Measurements from ENCODE around the gene PPP2R3C.
"Not testable (repeated sequence)": the region's sequence is repeated elsewhere in the genome, so short reads cannot be mapped to it uniquely, and the experiment has no call there.

Gene PPP2R3C

GRCh38 chr14:35123388-35123703 lies 1.6 kb upstream of the PPP2R3C start:
- no peak for DNase-seq

DNA sequence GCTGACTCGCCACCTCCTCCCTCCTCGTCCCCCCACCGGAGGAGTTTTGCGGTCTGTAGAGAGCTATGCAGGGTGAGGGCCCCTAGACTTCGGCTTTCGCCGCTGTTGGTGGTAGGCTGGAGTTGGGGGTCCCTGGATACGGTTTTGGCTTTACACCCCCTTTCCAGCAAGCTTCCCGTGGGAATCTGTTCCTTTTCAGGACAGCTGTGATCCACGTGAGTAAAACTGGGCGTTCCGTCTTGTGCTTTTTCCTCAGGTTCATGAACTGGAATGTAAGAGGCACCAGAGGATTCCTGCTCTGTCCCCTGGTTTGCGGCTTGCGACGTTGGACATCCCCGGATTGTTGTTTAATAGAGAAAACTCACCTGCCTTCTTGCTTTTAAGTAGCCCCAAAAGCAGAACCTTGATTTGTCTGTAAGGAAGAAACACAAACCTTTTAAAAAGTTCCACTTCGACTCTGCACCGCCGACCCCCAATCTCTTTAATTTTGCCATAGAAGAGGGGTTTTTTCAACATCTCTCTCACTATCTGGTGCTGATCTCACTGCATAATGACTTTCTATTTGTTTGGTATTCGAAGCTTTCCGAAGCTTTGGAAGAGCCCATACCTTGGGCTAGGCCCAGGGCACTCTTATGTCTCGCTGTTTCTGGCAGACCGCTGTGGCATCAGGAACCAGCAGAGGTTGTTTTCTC lies 1.1 kb upstream of the PPP2R3C start:
- DNase-seq = no peak

DNA sequence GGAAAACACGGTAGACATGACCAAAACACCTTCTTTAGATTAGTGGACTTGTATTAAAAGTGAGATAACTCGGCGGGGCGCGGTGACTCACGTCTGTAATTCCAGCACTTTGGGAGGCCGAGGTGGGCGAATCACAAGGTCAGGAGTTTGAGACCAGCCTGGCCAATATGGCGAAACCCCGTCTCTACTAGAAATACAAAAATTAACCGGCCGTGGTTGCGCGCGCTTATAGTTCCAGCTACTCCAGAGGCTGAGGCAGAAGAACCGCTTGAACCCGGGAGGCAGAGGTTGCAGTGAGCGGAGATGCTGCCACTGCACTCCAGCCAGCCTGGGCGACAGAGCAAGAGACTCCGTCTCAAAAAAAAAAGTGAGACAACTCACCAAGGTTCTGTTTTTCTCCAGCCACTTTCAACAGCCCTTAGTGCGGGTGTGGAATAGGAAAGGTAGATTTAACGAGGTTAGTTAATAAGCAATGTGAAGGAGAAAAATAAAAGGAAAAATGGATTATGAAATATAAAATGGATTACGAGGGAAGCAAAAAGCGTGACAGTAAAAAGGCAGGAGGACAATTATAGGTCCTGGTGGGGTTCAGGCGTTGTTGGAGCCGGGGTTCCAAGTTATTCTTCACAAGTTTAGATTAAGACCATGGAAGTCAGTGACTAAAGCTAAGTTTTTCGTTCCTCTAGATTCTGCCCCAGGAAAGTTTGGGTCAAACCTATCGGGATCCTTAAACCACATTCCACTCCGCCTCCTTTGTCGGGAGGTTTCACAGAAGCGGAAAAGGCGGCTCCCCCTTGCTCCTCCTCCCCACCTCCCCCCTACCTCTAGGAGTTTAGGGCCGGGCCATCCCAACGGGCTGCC lies 534 bp downstream of the PPP2R3C start:
- no peak for DNase-seq

- no peak for DNase-seq
Measured at GRCh38 chr14:35117112-35117511, 4.7 kb downstream of the PPP2R3C start.

- DNase-seq = no peak
Measured at GRCh38 chr14:35116242-35116641, 5.5 kb downstream of the PPP2R3C start.

- no peak for DNase-seq
Measured at GRCh38 chr14:35114036-35114435, 7.8 kb downstream of the PPP2R3C start.

- DNase-seq = no peak
Measured at GRCh38 chr14:35113308-35113950, 8.4 kb downstream of the PPP2R3C start.

GRCh38 chr14:35112641-35113040 lies 9.1 kb downstream of the PPP2R3C start:
- DNase-seq = no peak

- no peak for DNase-seq
Measured at GRCh38 chr14:35107866-35108265, 13.9 kb downstream of the PPP2R3C start.

- DNase-seq = not testable (repeated sequence)
Measured at GRCh38 chr14:35094645-35095044, 27.1 kb downstream of the PPP2R3C start.

GRCh38 chr14:35088514-35088913 lies 33.3 kb downstream of the PPP2R3C start:
- no peak for DNase-seq

GRCh38 chr14:35085441-35085840 lies 36.3 kb downstream of the PPP2R3C start:
- no peak for DNase-seq

DNA sequence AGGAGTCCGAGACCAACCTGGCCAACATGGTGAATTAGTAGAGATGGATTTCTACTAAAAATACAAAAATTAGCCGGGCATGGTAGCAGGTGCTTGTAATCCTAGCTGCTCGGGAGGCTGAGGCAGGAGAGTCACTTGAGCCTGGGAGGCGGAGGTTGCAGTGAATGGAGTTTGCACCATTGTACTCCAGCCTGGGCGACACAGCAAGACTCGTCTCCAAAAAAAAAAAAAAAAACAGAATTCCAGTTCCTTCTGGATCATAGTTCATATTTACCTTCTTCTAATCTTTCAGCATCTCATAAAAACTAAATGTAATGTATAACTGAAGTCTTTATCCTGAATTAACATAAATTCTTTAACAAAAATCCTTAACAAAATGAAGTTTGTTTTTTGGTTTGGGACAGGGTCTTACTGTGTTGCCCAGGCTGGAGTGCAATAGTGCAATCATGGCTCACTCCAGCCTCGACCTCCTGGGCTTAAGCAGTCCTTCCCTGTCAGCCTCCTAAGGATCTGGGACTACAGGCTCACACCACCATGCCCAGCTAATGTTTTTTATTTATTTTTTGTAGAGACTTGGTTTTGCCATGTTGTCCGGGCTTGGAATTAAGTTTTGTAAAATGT lies 38.1 kb downstream of the PPP2R3C start:
- DNase-seq = no peak

DNA sequence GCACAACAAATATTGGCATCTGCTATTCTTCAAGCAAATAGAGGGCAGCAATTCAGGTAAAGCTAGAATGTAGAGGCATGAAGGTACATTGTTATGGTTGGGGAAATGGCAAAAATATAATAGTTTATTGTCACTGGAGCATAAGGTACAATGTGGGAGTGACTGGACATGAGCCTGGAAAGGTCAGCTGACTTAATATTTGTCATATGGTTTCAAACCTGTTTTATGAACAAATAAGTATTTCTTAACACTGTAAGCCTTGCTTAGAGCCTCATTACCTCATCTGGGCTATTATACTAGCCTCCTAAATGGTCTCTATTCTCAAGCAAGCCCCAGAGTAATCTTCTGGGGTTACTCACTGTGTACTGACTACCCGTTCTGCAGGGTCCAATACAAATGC lies 42.0 kb downstream of the PPP2R3C start:
- DNase-seq = no peak

DNA sequence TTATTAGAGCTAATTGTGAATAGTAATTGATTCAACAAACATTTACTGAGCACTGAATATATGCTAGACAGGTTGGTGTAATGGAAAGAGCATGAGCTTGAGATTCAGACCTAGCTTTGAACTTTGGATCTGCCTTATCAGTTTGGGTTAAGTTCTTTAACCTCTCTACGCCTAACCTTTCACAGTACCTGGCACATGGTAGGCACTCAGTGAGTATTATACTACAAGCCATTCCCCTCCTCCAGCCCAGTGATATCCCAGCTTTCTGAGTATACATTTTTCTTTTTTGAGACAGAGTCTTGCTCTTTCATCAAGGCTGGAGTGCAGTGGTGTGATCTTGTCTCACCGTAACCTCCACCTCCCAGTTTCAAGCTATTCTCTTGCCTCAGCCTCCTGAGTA lies 43.7 kb downstream of the PPP2R3C start:
- no peak for DNase-seq

- no peak for DNase-seq
Measured at GRCh38 chr14:35073486-35073885, 48.3 kb downstream of the PPP2R3C start.

DNA sequence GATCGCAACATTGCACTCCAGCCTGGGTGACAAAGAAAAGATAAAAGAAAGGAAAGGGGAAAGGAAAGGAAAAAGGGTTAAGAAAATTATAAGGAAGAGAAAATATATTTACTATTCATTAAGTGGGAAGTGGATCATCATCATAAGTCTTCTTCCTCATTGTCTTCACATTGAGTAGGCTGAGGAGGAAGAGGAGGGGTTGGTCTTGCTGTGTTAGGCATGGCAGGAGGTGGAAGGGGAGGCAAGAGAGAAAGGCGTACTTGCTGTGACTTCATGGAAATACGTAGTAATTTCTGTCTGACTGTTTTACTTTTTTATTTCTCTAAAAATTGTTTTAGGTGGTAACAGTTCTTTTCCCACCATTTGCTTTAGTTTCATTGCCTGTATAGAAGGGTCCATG lies 49.6 kb downstream of the PPP2R3C start:
- no peak for DNase-seq

- no peak for DNase-seq
Measured at GRCh38 chr14:35068238-35069012, 53.4 kb downstream of the PPP2R3C start.

DNA sequence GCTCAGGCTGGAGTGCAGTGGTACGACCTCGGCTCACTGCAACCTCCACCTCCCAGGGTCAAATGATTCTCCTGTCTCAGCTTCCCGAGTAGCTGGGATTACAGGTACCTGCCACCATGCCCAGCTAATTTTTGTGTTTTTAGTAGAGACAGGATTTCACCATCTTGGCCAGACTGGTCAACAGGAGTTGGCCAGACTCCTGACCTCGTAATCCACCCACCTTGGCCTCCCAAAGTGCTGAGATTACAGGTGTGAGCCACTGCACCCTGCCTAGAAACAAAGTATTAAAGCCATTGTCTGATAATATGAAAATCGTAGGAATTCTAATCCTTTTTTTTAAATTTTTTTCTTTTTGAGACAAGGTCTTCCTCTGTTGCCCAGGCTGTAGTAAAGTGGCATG lies 56.1 kb downstream of the PPP2R3C start:
- DNase-seq = not testable (repeated sequence)

- not testable (repeated sequence) for DNase-seq
Measured at GRCh38 chr14:35061113-35061791, 60.5 kb downstream of the PPP2R3C start.

GRCh38 chr14:35052637-35053036 lies 69.2 kb downstream of the PPP2R3C start:
- no peak for DNase-seq

GRCh38 chr14:35051796-35052195 lies 70.0 kb downstream of the PPP2R3C start:
- DNase-seq = no peak
